Activated CD8-positive, alpha-beta memory T cell treated with anti-CD3 and anti-CD28 coated beads for 24 hours (primary cell): ENCODE data around the gene KIFBP.
A peak's percentile ranks its signal among the peaks of the same experiment; 100 is the strongest.

ENCODE experiments used
- DNase-seq: peaks from one replicate; pipeline ENCODE4 v3.0.0-alpha.2; 2020

Gene KIFBP

DNA sequence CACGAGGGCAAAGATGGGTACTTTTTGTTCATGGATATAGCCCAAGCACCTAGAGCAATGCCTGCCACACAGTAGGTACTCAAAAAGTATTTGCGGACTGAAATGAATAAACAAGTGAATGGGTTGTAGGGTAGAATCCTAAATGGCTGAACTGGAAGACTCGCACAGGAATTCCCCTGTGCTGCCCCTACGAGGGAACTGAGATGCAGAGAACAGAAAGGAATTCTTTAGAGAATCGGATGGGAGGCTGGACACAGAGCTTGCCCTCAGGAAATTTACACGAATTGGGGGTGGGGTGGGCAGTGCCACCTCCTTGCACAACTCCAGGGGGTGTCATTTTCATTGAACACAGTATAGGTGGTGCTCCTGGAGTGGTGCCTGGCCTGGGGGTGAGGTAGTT lies 64.1 kb downstream of the KIFBP start:
- DNase-seq = no peak

DNA sequence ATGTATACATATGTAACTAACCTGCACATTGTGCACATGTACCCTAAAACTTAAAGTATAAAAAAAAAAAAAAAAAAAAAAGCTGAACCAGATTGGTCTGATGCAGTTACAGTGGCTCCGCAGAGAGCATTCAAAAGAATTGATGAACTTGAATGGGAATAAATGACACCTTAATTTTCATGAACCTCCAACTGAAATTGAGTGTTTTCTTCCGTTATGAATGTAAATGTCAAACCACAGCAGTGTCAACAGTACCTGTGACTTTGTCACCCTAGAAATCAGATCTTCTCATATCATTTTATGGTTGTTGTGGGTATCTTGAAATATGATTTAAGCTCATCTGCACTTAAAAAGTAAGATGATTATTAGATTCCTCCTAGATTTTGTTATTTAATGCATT lies 66.6 kb downstream of the KIFBP start:
- no peak for DNase-seq

DNA sequence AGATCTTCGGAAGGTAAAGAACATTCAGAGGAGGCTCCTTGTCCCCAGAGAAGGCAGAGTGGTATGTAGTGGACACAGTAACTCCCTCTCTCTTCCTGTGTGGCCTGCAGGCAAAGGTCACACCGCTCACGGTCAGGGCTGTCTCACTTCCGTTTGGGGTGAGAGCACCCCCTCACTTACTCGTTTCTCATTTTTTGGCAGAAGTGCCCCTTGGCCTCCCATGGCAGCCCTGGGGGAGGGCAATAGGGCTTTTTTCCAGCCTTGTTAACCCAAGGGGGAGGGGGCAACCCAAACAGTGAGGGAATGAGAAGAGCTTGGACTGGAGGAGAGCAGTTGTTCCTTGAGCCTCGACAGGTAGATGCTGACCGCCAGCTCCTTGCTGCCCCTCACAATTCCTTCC lies 67.5 kb downstream of the KIFBP start:
- DNase-seq = no peak

DNA sequence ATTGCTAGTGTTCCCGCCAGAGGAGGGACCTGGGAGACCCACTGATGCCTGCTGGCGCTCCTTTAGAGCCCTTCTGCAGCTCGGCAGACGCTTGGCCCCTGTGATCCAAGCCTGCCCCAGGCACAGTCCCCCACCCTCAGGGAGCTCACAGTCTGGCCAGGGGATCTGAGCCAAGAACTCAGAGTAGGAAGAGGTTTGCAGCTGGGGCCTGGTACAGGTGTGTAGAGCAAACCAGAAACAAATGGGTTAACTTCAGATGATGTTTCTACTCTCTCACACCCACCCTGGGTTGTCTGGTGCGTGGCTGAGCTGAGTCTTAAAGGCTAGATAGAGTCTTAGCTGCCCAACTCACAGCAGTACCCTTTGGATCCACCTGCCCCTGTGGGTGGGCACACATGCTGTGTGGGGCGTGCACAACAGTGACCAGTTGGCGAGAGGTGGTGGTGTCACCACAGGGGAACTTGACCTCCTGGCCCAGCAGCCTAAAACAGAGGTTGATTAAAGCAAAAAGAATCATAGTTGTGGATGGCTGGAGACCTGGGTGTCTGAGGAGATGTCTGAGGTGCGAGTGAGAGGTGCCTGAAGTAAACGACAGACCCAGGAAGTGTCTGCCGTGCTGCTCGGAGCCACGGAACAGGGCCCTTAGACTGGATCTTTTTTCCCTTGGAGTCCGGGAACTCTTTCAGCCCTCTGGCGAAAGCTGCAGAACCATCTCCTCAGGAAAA lies 68.1 kb downstream of the KIFBP start:
- no peak for DNase-seq

DNA sequence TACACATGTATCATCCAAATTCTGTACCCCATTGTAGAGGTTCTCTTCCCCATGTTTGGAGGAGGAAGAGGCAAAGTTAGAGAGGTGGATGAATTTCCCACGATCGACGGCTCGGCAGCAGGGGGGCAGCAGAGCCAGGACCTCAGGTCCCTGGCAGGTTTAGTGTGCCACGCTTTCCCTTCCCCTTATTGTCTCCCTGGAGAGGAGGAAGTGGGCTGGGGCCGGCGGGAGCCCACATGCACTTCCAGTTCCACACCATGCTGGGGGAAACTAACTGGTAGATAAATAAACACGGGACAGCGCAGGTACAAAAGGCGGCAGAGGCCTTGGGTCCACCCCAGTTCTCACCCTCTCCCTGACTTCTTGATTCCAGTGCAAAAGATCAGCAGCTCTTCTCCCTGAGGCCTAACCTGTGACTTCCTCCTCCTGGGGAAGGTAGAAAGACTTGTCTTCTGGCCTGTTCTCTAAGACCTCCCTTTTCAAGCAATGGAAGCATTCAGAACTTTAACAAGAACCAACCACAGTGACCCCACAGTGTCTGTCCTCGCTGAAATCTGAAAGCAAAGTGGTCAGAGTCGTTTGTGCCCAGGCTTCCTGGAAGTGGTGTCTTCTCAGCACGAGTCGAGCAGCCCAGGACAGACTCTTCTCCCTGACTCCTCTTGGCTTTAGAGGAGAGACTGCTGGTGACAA lies 68.8 kb downstream of the KIFBP start:
- peak; percentile 66 for DNase-seq

DNA sequence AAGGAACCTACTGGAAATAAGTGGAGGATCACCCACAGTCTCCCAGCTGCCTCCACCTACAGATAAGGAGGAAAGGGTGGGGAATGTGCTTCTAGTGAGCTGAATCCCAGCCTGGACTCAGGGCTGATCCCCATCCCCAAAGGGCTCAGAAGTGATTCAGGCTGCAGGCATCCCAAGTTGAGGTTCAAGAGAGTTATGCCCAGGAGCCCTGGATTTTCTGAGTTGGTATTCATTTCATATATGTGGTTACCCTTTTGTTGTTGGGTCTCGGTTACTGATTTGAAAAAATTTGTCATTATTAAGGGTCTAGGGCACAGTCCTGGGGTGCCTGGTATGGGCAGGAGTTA lies 69.3 kb downstream of the KIFBP start:
- DNase-seq = no peak

DNA sequence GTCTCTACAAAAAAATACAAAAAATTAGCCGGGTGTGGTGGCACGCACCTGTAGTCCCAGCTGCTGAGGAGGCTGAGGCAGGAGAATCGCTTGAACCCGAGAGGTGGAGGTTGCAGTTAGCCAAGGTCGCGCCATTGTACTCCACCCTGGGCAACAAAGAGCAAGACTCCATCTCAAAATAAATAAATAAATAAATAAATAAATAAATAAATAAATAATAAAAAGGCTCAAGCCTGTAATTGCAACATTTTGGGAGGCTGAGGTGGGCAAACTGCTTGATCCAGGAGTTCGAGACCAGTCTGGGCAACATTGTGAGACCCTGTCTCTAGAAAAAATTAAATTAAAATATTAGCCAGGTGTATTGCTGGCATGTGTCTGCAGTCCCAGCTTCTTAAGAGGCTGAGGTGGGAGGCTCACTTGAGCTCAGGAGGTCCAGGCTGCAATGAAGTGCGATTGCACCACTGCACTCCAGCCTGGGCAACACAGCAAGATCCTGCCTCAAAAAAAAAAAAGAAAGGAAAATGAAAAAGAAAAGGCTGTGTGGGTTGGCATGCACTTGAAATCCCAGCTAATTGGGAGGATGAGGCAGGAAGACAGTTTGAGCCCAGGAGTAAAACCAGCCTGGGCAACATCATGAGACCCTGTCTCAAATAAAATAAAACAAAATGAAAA lies 71.7 kb downstream of the KIFBP start:
- no peak for DNase-seq

DNA sequence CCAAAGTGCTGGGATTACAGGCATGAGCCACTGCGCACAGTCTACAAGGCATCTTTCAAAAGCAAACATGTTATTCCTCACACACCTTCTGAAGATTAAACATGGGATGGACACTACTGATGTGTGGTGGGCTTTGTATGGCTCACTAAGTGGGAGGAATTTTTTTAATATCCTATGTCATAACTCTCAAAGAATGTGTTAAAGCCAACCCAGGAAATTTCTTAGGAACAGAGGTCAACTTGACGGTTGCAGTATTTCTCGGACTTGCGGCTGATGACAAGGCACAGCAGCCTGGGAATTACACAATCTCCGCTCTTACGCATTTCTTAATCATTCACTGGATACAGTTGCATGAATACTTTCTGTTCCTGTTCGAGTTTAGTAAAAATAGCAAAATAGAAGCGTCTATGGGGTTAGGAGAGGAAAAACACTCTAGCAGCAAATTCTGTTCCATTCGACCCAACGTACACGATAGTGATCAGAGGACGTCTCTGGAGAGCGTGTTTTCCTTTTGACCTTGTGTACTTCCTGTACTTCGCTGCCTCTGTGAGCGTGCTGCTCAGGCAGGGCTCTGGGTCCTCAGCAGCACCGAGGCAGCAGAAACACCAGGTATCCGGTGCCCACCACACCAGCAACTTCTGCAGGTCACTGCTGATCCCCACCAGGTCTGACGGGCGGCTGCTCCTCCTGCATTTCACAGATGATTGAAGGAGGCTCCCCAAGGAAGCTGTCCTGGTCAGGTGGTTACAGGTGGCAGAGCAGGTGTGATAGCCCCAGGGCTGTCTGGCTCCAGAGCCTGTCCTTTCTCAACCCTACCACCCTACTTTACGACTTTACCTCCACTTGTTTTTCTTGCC lies 72.9 kb downstream of the KIFBP start:
- peak; percentile 69 for DNase-seq

DNA sequence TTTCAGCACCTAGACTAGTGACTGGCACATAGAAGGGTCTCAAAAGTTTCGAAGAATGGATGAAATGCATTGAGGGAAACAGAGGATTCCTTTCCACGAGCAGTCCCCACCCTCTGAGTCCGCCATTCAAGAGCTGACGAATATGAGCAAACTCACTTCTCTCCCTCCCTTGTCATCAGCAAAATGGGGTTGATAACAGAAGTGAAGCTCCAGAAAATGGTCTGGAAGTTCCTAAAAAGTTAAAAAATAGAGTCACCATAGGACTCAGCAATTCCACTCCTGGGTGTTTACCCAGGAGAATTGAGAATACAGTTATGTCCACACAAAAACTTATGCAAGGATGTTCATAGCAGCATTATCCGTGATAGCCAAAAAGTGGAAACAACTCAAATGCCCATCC lies 74.3 kb downstream of the KIFBP start:
- no peak for DNase-seq

DNA sequence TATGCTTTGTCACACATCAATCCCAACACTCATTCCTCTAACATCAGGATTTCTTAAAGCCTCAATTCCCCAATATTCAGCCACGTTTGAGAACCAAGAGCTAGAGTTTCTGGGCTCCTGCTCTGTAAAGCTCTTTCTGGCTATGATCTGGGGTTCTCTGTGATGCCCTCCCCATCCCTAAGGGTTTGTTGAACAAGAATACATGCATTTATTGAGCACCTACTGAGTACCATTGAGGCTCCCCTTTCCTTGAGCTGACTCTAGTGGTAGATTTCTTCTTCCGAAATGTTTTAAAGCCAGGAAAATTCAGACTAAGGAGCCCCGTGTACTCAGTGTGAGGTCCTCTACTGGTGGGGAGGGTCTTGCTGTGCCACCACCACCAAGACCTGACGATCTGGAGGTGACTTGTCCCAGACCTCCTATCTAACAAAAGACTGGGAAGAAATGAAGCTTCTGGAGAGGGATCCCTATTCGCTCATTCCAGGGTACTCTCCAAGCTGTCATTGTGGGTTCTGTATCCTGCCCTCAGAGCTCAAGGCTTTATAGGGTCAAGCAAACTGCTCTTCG lies 76.2 kb downstream of the KIFBP start:
- no peak for DNase-seq

DNA sequence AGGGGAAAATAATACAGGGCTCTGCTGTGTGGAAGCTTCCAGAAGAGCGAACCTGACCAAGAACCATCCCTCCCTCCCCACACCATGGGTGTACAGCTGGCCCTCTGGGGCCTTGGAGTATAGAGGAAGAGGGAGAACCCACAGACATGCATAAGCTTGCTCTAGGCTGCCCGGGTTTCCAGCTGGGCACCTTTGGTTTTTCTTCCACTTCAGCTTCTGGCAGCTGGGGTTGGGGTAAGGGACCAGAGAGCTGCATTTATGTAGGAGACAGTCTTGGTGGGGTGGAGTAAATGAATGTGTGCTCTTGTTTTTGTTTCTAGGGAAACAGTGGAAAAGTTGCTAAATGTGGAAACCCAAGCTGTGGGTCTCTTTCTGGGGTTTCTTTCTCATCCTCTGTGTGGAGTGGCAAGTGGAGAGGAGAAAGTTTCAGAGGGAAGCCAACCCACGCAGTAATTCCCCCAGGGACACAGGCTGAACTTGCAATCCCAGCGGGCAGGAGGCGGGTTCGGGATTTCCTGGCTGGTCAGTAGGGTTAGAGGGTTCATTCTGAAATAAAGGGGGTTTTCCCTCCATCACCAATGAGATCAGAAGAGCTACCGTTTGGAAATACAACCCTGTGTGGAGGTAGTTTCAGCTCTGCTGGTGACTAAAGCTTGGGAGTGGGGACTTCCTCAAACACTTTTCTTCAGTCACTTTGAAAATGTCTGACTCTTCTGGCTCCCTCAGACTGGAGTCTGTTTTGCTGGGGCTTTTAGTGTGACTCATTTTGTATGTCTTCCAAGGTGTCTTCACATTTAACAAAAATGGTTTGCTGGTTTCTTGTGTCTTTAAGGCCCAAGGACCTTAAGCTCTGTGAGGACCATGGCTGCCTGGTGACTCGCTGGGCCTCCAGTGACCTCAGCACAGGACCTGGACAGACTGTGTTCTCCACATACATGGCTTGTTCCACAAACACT lies 77.1 kb downstream of the KIFBP start:
- peak; percentile 75 for DNase-seq
